H1 (cell line): ENCODE data around the gene IARS2. TPM values are rescaled to one million over a fixed set of nuclear protein-coding genes. Genes with fewer than 3 reads are reported as not detected.

Experiments used
- BACH1 ChIP-seq: IDR thresholded peaks from 2 replicates; pipeline ENCODE4 v1.6.1; 2012; ENCODE audit warnings: low read length, improper control_type of control experiment
- CBX8 ChIP-seq: fragments of 300-800, 300-1000 bp; sonication (generic); IDR thresholded peaks from 2 replicates; pipeline ENCODE4 v1.7.1; 2016; ENCODE audit warnings: low read depth, low read length, borderline replicate concordance
- GABPA ChIP-seq: IDR thresholded peaks from 2 replicates; pipeline ENCODE4 v1.6.1; 2011; ENCODE audit warnings: mild to moderate bottlenecking, low read length, moderate library complexity, borderline replicate concordance; ENCODE audit not compliant: insufficient read depth
- JUND ChIP-seq: IDR thresholded peaks from 2 replicates; pipeline ENCODE4 v1.6.1; 2011; ENCODE audit warnings: mild to moderate bottlenecking, improper control_type of control experiment, low read length
- KDM5A ChIP-seq: fragments of 200-600 bp; IDR thresholded peaks from 2 replicates; pipeline ENCODE4 v1.7.1; 2012; ENCODE audit warnings: mild to moderate bottlenecking, low read length, inconsistent platforms, mixed read lengths
- NANOG ChIP-seq: IDR thresholded peaks from 2 replicates; pipeline ENCODE4 v1.6.1; 2011; ENCODE audit warnings: low read length, low read depth, mild to moderate bottlenecking, inconsistent platforms; ENCODE audit not compliant: insufficient read depth, poor library complexity, severe bottlenecking
- NRF1 ChIP-seq: IDR thresholded peaks from 2 replicates; pipeline ENCODE4 v1.6.1; 2011; ENCODE audit warnings: mild to moderate bottlenecking, low read depth, low read length, improper control_type of control experiment
- RFX5 ChIP-seq: IDR thresholded peaks from 2 replicates; pipeline ENCODE4 v1.6.1; 2011; ENCODE audit warnings: low read depth, low read length, improper control_type of control experiment, borderline replicate concordance
- TAF1 ChIP-seq: IDR thresholded peaks from 2 replicates; pipeline ENCODE4 v1.6.1; 2011; ENCODE audit warnings: mild to moderate bottlenecking, low read depth, low read length
- TEAD4 ChIP-seq: IDR thresholded peaks from 2 replicates; pipeline ENCODE4 v1.6.1; 2012; ENCODE audit warnings: low read depth, low read length, inconsistent platforms, mixed read lengths
- polyA plus RNA-seq, 7 experiments: library from polyadenylated mRNA; depleted of rRNA in 3 of 7; stranded (reverse) in 5 of 7; unstranded in 2 of 7; fragments of >200 nt in 5 of 7; fragments of 200-250 nt in 2 of 7; gene quantifications; 1 replicate in 5 of 7; 2 replicates in 1 of 7; 4 replicates in 1 of 7; pipeline versions ENCODE4 v1.2.1 to v1.2.3, GENCODE V29; 2011 to 2013; ENCODE audit warnings: missing spikeins in 2 of 7, mixed read lengths in 2 of 7
- total RNA-seq: library from RNA; stranded (reverse); fragmentation: NEBNext Ultra II Directional; extraction: Animal tissue kit (Norgen Biotek cat#: 25700); gene quantifications from 2 replicates; pipeline ENCODE4 v1.2.1, GENCODE V29; 2021

The IARS2 gene
- total and polyA plus RNA-seq, 2 of the 8 experiments (the other 6 are each of a cell fraction or from before 2014, with no cell fraction given), result 15.0 to 69.8 TPM

- TF ChIP-seq JUND (no peak), NRF1 (no peak), NANOG (no peak), BACH1 (no peak), RFX5 (no peak), KDM5A (no peak), CBX8 (no peak), TEAD4 (no peak), GABPA (no peak), TAF1 (no peak)
Measured at GRCh38 chr1:220076861-220077762, 16.8 kb upstream of the IARS2 start (continued).
